ENCODE measurements around the gene MGMT.

Gene MGMT

GRCh38 chr10:129655007-129655678 lies 188.1 kb downstream of the MGMT start:
- no peak overlapping the region for H3K27ac ChIP-seq
- TF ChIP-seq CTCF (conservative IDR thresholded peaks at IDR 0.05), result no peak

- TF ChIP-seq CTCF (conservative IDR thresholded peaks at IDR 0.05), result no peak
- no peak overlapping the region for H3K27ac ChIP-seq
Observed at GRCh38 chr10:129655679-129656031, 188.6 kb downstream of the MGMT start.

GRCh38 chr10:129656642-129657041 lies 189.6 kb downstream of the MGMT start:
- no peak overlapping the region for H3K27ac ChIP-seq
- TF ChIP-seq CTCF (conservative IDR thresholded peaks at IDR 0.05), result no peak

GRCh38 chr10:129657297-129658017 lies 190.4 kb downstream of the MGMT start:
- H3K27ac ChIP-seq, result no peak overlapping the region
- TF ChIP-seq CTCF (conservative IDR thresholded peaks at IDR 0.05), result no peak

GRCh38 chr10:129658376-129659072 lies 191.5 kb downstream of the MGMT start:
- no peak overlapping the region for H3K27ac ChIP-seq
- TF ChIP-seq CTCF (conservative IDR thresholded peaks at IDR 0.05), result no peak; the same call in 1 of the 2 replicates

- H3K27ac ChIP-seq, result no peak overlapping the region
- TF ChIP-seq CTCF (conservative IDR thresholded peaks at IDR 0.05), result no peak
Observed at GRCh38 chr10:129659508-129660268, 192.6 kb downstream of the MGMT start.

GRCh38 chr10:129660569-129660968 lies 193.5 kb downstream of the MGMT start:
- no peak overlapping the region for H3K27ac ChIP-seq
- no peak for TF ChIP-seq CTCF (conservative IDR thresholded peaks at IDR 0.05)

All from VCaP (cell line).